Measurements from ENCODE around the gene KCTD10.
A peak's percentile ranks its signal among the peaks of the same experiment; 100 is the strongest.
"Not testable (repeated sequence)": the region's sequence is repeated elsewhere in the genome, so short reads cannot be mapped to it uniquely, and the experiment has no call there.

The KCTD10 gene

GRCh38 chr12:109447482-109447881 is 29.6 kb downstream of the KCTD10 start:
- no peak for DNase-seq

DNA sequence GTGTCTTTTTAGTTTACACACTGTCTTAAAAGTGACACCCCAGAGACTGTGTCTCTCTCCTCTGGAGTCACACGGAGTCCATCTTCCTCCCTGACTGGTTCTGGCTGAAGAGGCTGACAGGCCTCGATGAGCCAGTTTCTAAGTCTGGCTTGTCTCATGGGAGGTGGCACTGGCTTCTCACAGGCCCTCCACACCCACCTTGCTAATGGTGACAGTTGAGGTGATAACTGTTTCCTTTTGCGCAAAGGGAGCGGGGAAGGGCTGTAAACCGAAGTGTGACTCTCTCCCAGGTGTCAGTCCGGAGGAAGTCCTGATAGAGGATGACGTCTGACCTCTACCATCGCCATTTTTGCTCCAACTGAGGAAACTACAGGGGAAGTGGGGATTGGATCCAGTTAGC is 30.2 kb downstream of the KCTD10 start:
- DNase-seq = no peak

GRCh38 chr12:109445191-109445609 is 31.9 kb downstream of the KCTD10 start:
- no peak for DNase-seq

- no peak for DNase-seq
Measured at GRCh38 chr12:109444259-109444658, 32.8 kb downstream of the KCTD10 start.

GRCh38 chr12:109443794-109444193 is 33.3 kb downstream of the KCTD10 start:
- no peak for DNase-seq

DNA sequence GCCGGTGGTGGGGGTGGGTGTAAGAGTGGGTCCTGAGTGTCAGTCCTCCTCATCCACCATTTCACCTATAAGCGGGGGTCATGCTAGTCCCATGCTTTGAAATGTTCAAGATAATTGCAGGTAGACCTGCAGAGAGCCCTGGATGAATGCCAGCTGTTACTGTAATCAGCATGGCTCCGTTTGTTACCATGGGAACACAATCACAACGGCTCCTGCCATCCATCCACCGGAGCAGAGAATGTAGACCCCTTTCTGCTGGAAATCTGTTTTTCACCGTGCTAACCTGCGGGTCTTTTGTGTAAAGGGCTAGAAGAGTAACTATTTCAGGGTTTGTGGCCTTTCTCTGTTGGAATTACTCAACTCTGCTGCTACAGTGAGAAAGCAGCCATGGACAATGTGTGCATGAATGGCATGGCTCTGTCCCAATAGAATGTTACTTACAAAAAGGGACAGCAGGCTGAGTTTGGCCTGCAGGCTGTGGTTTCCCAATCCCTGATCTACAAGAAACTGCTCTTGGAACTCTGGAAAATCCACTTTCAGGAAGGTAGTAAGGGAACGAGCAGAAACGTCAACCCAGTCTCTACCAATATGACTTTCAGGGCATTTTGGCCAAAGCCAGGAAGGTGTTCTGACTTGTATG is 36.1 kb downstream of the KCTD10 start:
- no peak for DNase-seq

DNA sequence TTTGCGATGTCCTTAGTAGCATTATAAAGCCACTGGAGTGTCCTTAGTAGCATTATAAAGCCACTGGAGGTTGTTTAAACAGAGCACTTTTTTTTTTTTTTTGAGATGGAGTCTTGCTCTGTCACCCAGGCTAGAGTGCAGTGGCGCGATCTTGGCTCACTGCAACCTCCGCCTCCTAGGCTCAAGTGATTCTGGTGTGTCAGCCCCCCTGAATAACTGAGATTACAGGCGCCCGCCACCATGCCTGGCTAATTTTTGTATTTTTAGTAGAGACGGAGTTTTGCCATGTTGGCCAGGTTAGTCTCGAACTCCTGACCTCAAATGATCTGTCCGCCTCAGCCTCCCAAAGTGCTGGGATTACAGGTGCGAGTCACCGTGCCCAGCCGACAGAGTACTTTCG is 37.1 kb downstream of the KCTD10 start:
- not testable (repeated sequence) for DNase-seq

GRCh38 chr12:109439181-109439580 is 37.9 kb downstream of the KCTD10 start:
- no peak for DNase-seq

- DNase-seq = no peak
Measured at GRCh38 chr12:109436188-109436560, 40.9 kb downstream of the KCTD10 start.

- no peak for DNase-seq
Measured at GRCh38 chr12:109435428-109436187, 41.5 kb downstream of the KCTD10 start.

DNA sequence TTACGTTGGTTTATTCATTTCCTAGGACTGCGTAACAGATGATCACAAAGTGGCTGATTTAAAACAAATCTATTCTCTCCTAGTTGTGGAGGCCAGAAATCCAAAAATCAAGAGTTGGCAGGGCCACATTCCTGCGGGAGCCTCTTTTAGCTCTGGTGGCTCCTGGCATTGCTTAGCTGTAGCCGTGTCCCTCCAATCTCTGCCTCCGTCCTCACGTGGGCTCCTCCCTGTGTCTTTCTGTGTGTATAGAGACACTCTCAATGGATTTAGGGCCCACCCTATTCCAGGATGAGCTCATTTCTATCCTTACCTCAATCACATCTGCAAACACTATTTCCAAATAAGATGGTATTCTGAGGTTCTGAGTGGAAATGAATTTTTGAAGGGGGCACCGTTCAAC is 42.5 kb downstream of the KCTD10 start:
- no peak for DNase-seq

- DNase-seq = no peak
Measured at GRCh38 chr12:109433618-109434017, 43.5 kb downstream of the KCTD10 start.

GRCh38 chr12:109432842-109433304 is 44.2 kb downstream of the KCTD10 start:
- DNase-seq = peak; percentile 16 to 58

DNA sequence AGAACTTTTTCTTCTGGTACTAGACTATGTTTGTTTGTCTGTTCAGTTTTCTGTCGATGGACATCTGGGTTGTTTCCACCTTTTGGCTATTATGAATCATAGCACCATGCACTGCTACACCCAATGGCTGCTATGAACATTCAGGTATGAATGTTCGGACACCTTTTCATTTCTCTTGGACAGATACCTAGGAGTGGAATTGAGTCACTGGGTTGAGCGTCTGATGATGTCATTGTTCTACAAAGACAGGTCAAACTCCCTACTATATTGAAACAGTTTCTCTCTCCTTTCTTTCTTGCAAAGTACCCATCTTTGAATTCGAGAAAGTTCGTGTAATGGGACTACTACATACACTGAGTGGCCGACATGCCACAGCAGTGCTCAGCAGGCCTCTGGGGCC is 44.7 kb downstream of the KCTD10 start:
- no peak for DNase-seq

GRCh38 chr12:109430244-109430643 is 46.9 kb downstream of the KCTD10 start:
- no peak for DNase-seq

- not testable (repeated sequence) for DNase-seq
Measured at GRCh38 chr12:109428804-109429203, 48.3 kb downstream of the KCTD10 start.

DNA sequence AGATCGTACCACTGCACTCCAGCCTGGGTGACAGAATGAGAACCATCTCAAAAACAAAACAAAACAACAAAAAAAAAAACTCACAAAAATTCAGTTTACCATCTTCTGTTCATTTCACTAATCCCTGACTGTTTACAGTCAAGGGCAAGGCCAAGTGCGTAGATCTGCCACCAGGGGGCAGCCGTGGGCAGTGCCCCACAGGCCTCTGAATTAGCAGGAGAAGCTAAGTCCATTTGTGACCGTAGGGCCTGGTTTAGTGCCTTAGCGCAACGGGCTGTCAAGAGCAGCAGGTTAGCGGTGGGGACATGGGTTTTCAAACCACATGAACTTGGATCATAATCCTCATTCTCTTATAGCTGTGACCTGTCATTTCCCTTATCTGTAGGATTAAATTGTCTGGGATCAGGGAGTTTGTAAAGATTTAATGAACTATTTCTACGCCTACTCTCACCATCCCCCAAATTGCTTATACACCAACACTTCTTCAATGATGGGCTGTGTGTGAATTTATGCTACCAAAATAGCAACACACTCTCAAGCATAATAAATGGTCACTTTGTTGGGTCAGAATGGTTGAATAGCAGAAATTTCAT is 49.0 kb downstream of the KCTD10 start:
- DNase-seq = peak; percentile 40 to 73

GRCh38 chr12:109423392-109423791 is 53.7 kb downstream of the KCTD10 start:
- DNase-seq = no peak

DNA sequence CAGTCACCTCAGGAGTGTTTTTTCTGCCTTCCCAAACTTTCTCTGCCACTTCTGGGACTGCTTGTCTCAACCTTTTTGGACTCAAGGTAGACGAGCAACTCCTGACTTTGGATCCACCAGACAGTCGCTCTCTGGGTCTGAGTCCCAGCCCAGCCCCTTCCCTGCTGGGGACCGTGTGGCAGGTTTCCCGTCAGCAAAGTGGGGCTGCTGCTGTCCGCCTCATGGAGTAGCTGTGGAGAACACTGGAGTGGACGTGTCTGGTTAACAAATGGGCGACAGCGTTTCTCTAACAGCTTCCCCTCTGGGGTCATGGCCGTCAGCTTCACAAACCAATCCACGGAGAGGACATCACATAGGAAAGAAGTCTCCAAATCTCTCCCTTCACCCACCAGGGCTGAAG is 54.8 kb downstream of the KCTD10 start:
- DNase-seq = no peak

DNA sequence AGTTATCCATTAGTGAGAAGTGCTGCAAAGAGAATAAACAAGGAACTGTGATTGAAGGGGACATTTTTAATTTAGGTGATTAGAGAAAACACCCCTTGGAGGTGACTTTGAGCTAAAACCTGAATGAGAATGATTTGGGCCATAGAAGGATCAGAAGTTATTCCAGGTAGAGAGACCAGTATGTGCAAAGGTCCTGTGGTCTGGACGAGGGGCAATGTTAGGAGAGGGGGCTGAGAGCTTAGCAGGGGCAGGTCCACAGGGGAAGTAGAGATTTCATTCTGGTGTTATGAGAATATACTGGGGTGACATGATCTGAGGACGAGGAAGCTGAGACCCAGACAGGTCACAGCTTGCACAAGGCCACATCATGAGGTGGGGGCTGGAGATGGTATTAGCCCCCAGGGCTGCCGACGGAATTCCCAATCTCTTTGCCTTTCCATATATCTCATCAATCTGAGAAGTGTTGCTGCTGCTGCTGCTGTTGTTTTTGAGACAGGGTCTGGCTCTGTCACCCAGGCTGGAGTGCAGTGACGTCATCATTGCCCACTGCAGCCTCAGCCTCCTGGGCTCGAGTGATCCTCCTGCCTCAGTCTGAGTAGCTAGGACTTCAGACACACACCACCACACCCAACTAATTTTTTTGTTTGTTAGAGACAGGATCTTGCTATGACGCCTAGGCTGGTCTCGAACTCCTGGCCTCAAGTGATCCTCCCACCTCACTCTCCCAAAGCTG is 55.6 kb downstream of the KCTD10 start:
- DNase-seq = no peak

DNA sequence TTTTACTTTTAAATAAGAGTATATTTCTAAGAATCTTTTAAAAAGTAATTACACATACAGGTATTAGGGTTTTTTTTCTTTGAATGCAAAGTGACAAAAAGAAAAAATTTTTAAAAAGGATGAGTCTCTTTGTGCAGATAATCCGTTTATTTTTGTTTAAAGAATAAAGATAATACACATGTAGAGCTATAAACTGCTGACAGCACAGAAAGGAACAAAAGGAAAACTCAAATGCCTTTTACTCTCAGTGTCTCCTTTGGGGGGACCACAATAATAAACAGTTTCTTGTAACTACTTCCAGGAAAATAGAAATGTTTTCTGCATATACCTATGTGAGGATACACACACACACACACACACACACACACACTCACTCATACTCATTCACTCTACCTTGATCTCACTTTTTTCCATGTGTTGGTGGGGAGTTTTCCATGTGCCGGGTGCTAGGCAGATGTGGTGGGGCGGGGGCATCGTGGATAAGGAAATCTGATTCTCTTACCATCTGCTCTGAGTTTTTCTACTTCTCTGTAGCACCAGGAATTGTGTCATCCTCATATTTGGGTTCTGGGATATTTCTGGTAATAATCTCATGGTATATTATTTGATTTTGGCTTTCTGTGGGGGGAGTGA is 58.1 kb downstream of the KCTD10 start:
- no peak for DNase-seq

DNA sequence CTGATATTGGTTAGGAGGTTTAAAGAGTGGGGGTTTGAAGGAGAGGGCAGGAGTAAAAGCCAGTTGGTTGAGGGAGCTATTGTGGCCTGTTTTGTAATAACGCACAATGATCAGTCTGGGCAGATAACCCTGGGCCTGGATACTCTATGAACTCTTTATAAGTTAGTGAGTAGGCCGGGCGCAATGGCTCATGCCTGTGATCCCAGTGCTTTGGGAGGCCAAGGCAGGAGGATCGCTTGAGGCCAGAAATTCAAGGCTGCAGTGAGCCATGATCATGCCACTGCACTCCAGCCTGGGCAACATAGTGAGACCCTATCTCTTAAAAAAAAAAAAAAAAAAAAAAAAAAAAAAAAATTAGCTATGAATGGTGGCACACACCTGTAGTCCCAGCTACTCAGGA is 71.0 kb downstream of the KCTD10 start:
- DNase-seq = not testable (repeated sequence)

GRCh38 chr12:109404841-109405240 is 72.3 kb downstream of the KCTD10 start:
- not testable (repeated sequence) for DNase-seq

Measured in AML-193 (cell line).